NCI-H128 (cell line): ENCODE measurements around the gene STAT5B.
"Not testable (repeated sequence)": the region's sequence is repeated elsewhere in the genome, so short reads cannot be mapped to it uniquely, and the experiment has no call there.

ENCODE experiments used
- DNase-seq: peaks from one replicate; lab custom pipeline; 2025; ENCODE audit not compliant: unreplicated experiment; lab: John Stamatoyannopoulos, UW

The STAT5B gene

DNA sequence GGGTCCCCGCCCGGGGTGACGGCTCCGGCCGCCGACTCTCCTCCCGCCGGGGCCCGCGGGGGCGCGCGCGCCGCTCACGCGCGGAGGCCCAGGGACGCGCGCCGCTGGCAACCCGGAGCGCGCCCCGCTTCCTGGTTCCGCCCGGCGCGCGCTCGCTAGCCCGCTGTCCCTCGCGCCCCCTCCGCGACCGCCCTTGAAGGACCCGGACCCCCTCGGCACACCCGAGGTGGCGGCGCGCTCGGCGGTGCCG lies at the start of gene STAT5B:
TSS of gene STAT5B (minus strand) at position 33 of the 250 bp plus-strand sequence. CDS start 44,264 bp downstream, outside the sequence.
- no peak for DNase-seq

DNA sequence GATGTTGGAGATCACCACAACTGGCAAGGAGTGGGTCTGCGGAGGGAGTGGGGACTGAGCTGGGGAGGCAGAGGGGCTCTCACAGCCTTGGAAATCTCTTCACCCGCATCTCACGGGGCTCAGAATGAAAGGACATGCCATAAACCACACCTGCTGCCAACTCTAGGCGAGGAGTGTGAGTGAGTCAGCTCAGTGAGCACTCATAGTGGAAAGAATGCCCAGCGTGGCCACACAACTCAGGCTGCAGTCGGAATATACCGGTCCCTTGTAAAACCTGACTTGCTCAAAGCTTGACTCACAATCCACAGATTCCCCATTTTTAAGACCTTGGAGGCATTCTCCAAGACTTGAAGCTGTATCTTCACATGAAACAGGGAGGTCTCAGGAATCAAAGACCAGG lies 48.8 kb upstream of the STAT5B start:
- no peak for DNase-seq

DNA sequence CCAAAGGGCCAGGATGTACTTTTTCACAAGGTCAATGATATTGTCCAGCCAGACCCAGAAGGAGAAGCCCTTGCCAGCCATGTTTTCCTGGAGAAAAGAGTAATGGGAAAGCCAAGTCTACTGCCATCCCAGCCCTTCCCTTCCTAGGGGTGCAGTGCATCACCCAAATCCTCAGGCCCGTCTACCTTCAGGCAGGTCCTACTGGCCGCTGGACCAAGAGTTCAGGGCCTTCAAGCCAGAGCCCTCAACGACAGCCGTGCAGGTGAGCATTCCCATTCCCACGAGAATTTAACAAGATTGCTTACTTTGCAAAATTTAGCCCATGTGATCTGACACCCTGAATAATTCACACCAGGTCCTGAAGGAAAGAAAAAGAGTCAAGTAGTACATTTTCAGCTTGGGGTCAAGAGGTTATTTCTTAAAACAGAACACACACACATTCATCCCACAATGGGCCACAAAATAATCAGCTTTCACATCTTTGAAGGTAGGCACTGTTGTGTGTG lies 47.1 kb upstream of the STAT5B start:
- DNase-seq, result no peak

DNA sequence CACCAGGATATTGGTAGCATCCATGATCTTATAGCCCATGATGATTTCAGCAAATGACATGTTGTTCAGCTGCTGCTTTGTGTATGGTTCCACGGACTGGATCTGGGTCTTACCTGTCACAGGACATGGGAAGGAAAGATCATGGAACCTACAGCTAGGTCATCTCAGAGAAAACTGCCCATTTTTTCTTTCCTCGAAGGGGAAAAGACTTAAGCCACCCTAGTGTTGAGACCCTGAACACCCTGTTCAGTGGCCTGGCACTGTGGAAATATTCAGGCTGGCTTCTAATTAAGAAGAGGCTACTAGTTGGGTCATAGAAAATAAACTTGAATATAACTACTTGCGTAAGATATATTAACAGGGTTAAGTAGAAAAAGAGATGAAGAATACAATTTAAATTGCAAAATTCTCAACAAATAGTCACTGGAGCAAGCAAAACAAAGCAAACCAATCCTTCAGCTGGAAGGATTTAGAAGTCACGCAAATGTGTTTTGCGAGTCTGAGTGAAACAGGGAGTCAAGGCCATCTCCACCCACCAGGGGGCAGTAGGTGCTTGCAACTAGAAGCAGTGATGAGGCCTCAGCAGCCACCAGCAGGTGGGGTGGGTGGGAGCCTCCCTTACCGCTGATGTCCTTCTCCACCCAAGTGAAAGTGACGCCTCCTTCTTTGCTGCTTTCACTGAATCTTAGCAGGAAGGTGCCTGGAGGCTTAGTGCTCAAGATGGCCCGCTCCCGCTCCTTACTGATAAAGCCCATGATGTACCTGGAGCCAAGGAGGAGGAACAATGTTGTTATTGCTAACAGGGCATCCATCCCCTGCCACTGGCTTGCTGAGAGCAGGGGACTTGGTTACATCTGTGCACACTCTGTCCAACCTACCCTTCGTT lies 46.4 kb upstream of the STAT5B start:
- DNase-seq, result peak; percentile 58

DNA sequence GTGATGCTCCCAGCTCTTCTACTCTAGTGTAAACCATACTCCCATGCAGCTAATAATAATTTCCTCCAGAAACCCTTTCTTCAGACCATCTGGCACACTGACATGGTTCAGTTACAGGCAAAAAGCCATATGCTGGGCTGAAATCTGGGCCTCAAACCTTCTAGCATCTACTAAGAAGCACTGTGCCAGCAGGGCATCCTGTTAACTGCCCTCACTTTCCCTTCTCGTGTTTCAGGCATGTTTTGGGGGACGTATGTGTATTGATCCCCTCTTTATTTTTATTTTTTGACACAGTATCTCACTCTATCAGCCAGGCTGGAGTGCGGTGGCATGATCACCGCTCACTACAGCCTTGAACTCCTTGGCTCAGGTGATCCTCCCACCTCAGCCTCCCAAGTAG lies 45.4 kb upstream of the STAT5B start:
- DNase-seq, result no peak

DNA sequence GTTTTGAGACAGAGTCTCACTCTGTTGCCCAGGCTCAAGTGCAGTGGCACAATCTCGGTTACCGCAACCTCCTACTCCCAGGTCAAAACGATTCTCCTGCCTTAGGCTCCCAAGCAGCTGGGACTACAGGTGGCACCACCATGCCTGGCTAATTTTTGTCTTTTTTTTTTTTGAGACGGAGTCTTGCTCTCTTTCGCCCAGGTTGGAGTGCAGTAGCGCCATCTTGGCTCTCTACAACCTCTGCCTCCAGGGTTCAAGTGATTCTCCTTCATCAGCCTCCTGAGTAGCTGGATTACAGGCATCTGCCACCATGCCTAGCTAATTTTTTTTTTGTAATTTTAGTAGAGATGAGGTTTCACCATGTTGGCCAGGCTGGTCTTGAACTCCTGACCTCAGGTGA lies 41.8 kb upstream of the STAT5B start:
- not testable (repeated sequence) for DNase-seq

DNA sequence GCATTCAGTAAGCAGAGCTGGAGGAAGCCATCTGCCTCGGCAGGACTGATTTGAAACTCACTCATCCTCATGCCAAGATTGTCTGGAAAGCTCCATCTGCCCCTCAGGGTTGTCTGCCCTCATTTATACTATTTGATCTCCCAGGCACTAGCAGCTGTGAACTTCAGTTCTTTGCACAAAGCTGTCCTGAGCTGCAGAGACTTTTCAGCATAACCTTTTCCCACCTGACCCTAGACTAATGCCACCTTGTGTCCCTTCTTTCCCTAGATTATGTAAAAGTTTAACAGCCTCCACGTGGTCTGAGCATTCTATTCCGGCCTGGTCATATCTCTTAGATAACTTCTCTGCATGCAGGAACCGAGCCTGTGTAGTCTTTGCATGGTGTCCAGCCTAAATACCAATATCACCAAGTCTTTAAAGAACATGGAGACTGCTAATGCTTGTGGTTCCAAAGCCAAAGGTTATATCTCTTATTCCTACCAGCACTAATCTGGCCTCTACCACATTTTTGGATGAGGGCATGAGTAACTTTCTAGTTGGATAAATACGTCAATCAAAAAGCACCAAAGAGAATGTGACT lies 41.2 kb upstream of the STAT5B start:
- DNase-seq, result no peak

DNA sequence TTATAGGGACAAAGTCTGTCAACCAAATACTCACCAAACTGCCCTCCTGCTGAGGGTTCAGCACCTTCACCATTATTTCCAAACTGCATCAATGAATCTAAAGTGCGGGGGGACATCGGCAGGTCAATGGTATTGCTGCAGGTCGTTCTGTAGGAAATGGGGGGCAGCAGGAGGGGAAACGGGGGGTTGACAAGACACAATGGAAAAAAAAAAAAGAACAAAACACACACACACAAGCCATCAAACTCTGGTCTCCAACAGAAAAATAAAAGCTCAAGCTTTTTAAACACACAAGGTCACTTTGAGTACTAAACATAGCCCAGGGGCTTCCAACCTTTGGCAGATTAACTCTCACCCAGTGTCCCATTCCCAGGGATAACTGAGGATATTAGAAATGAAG lies 40.6 kb upstream of the STAT5B start:
- DNase-seq, result no peak

DNA sequence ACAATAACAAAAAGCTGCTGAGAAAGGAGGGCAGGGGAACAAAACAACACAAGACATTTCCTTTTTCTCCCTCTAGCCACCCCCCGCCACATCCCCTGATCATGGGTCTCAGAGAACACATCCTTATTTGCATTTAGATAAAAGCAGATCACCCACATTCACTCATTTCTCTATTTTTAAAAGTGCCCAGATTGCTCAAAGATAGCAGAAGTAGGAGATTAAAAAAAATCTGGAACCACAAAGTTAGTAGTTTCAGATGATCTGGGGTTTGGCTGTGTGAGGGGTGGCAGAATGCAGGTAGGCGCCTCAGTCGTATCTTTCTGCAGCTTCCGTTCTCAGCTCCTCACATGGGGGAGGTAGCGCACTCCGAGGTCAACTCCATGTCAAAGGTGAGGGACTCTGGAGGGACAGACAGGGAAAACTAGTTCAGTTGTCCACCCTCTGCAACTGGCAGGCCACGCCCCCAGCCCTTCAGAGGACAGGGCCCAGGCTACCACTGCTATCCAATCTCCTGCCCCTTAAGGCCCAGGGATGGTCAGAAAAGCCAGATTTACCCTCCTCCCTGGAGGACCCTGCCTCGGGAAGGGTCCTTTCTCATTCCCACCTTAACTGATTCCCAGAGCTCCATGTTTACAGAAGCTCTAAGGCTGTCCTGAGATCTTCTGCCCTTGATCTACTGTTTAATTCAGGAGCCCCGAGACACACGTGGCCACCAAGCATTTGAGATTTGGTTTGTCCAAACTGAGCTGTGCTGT lies 39.4 kb upstream of the STAT5B start:
- no peak for DNase-seq

DNA sequence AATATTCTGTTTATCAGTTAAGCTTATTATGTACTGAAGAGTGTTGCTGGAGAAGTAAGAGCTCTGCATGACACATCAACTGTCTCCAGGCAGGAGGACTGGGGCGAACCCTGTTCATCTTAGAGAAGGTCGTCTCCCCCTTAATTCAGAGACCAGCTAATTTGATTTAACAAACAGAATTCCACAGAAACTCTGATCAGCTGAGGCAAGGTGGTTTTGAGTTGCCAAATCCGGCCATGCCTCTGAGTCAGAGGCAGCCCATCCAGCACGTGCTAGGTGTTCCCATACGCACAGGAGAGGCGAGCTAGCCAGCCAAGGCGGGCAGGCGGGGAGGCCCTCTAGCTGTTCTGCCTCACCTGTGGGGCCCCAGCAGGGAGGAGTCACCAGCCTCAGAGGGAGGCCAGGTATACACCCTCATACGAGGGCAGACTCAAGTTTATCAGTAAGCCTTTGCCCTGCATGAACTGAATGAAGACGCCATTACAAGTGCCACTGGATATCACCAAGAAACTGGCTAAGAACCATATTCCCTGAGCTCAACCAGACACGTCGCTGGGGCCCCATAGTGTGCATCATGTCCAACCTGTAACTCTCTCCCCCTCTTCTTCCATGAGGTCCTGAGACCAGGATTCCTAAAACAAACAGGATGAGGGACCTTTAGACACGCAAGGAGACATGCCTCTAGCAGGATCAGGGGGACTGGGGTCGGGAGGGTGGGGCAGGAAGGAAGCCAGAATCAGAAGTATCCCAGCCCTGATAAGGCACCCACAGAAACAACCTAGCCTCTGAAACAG lies 37.8 kb upstream of the STAT5B start:
- DNase-seq, result no peak

DNA sequence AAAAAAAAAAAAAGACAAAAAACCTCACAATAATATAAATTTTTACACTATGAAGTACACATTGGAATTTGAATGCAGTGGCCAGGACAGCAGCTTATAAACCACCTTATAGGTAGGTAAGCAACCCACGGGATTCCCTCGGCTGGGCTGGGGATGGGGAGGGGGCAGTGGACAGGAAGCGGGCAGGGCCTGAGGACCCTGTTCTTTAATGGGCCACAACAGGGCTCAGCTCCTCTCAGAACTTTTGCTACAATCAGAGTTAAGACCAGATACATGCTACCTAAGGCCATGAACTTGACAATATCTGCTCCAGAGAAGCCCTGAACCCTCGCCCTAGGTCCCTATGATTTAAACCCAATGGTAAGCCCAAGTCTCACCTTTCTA lies 37.2 kb upstream of the STAT5B start:
- DNase-seq, result no peak

DNA sequence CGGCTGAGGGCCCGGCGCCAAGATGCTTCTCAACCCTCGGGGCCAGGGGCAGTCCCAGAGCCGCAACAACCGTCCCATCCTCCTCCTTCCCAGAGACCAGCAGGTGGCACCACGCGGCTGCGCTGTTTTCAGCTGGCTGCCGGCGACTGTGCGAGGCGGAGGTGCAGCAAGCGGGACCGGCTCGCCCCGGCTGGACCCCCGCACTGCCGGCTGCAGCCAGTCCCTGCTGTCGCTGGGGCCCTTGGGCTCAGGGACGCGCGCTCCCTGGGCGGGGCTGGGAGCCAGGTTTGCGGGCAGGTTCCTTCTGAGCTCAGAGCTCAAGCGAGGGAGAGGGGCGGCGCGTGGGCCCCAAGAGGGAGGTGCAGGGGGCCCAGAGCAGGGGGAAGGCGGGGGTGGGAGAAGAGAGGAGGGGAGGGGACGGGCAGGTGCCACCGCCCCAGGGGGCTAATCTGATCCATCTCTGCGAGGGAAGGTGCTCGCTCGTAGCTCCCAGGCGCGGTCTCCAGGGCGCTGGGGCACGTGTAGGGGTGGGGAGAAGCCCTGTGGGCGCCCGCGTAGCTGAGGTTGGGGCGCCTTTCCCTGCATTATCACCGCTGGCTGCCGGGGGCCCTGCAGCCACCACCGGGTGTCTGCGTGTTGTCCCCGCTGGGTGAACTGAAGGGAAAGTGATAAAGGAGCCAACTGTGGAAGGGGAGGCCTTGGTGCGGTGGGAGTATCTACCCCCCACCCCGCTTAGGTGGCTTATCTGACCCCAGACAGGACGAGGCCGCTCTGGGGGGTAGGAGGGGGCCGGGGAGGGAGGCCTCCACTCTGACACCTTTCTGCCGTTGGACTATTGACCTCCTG lies 36.3 kb upstream of the STAT5B start:
- peak; percentile 13 for DNase-seq

DNA sequence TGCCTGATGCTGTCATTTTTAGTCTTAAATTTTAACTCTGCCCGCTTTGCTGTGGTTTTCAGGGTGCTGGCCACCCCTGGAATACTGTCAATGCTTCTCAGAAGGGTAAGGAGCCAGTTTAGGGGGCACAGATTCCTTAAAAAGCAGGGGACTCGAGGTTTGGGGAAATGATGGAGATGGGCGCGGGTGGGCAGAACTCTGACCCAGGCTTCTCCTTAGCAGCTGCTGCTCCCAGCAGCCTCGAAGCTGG lies 35.8 kb upstream of the STAT5B start:
- DNase-seq, result no peak

DNA sequence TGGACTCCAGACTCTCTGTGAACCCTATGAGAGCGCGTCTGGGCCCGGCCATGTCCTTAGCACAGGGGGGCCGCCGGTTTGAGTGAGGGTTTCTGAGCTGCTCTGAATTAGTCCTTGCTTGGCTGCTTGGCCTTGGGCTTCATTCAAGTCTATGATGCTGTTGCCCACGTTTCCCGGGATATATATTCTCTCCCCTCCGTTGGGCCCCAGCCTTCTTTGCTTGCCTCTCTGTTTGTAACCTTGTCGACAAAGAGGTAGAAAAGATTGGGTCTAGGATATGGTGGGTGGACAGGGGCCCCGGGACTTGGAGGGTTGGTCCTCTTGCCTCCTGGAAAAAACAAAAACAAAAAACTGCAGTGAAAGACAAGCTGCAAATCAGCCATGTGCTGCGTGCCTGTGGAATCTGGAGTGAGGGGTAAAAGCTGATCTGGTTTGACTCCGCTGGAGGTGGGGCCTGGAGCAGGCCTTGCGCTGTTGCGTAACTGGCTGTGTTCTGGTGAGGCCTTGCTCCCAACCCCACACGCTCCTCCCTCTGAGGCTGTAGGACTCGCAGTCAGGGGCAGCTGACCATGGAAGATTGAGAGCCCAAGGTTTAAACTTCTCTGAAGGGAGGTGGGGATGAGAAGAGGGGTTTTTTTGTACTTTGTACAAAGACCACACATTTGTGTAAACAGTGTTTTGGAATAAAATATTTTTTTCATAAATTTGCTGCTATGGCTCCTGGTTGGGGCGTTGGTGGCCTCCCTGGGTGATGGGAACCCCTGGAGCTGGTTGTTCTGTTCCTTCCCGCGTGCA lies 35.2 kb upstream of the STAT5B start:
- DNase-seq, result no peak

DNA sequence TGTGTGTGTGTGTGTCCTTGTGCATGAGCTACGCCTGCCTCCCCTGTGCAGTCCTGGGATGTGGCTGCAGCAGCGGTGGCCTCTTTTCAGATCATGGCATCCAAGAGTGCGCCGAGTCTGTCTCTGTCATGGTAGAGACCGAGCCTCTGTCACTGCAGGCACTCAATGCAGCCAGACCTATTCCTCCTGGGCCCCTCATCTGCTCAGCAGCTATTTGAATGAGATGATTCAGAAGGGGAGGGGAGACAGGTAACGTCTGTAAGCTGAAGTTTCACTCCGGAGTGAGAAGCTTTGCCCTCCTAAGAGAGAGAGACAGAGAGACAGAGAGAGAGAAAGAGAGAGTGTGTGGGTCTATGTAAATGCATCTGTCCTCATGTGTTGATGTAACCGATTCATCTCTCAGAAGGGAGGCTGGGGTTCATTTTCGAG lies 34.6 kb upstream of the STAT5B start:
- no peak for DNase-seq

DNA sequence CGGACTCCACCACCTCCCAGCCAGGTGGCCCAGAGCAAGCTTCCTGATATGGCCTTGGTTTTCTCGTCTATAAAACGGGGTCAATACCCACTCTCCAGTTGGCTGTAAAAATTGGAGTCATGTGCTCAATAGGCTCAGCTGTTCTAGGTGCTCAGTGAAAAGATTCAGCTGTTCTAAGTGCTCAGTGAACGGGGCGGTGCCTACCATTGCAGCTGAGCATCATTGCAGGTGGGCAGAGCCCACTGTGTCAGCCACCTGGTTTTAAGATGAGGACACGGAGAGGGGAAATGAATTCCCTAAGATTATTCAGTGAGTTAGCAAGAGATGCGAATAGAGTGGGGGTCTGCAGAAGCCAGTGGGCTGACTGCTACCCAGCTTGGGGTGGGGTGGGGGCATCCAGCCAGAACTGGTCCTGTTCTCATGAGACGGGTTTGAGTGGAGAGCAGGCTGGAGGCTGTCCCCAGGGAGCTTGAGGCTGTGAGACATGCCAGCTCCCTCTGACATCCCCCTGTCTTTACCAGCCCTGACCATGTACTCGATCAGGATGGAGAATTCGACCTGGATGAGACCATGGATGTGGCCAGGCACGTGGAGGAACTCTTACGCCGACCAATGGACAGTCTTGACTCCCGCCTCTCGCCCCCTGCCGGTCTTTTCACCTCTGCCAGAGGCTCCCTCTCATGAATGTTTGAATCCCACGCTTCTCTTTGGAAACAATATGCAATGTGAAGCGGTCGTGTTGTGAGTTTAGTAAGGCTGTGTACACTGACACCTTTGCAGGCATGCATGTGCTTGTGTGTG lies 34.0 kb upstream of the STAT5B start:
- DNase-seq, result no peak

DNA sequence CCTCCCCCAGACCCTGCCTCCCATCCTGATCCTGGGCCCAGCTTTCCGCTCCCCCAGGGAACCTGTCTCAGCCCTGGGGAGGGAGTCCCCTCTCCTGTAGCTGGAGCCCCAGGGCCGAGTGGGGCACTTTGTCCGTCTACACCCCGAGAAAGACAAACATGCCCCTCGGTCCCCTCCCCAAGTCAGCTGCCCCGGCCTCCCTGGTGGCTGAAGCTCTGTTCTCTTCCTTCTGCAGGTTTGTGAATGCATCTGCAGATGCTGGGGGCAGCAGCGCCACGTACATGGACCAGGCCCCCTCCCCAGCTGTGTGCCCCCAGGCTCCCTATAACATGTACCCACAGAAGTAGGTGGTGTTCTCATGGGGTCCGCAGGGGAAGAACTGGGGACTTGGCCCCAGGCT lies 33.0 kb upstream of the STAT5B start:
- no peak for DNase-seq

DNA sequence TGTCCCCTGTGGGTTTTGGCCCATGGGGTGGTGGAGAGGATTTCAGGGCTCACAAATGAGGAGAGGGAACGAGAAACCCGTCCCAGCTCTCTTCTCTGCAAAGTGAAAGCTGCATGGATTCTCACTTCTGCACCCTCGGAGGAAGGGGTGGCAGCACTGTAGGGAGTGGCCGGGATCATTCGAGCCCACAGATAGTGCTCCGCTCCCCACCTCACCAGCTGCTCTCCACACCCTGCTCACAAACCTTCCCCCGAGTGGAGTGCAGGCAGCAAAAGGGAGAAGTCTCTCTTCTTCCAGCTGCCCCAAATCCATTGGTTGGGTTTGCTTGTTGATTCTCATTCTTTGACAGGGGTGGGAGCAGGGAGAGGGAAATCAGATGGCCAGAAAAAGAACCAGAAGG lies 32.3 kb upstream of the STAT5B start:
- no peak for DNase-seq

DNA sequence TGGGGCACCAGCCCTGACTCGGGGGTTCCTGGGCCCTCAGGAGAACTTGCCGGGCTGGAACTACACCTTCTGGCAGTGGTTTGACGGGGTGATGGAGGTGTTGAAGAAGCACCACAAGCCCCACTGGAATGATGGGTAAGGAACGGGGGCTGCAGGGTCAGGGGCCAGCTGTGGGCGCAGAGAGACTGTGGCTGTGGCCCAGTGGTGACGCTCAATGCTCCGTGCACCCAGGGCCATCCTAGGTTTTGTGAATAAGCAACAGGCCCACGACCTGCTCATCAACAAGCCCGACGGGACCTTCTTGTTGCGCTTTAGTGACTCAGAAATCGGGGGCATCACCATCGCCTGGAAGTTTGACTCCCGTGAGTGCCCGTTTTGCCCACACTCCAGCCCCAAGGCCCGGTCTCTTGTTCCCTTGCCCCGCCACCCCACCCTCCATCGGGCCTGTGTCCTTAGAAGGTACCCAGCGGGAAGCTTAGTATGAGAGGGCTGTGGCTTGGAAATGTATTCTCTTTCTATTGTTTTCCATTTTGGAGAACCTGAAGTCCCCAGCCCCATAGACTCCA lies 31.3 kb upstream of the STAT5B start:
- no peak for DNase-seq
